Neural cell (in vitro differentiated cells): ENCODE data around the gene GTPBP4. TPM values are rescaled to one million over a fixed set of nuclear protein-coding genes. Genes with fewer than 3 reads are reported as not detected.

Experiments
- H2AFZ ChIP-seq: fragments of 200-600, 300-800 bp; sonication (generic), shearing (Covaris generic); 2 replicates; pipeline ENCODE4 v1.6.0; 2014; ENCODE audit warnings: low read depth, mild to moderate bottlenecking, antibody characterized with exemption, low read length, moderate library complexity
- H3F3A ChIP-seq: fragments of 200-600 bp; shearing (Covaris generic); 2 replicates; pipeline ENCODE4 v1.6.1; 2016; ENCODE audit warnings: mild to moderate bottlenecking, moderate library complexity, mixed read lengths, antibody characterized with exemption, low read length; ENCODE audit not compliant: insufficient read depth, poor library complexity, severe bottlenecking
- H3K27ac ChIP-seq: fragments of 200-600, 300-800 bp; sonication (generic), shearing (Covaris generic); 2 replicates; pipeline ENCODE4 v1.5.1; 2014; ENCODE audit warnings: mild to moderate bottlenecking, low read length, moderate library complexity
- H3K27me3 ChIP-seq: fragments of 300-800, 200-600 bp; sonication (generic), shearing (Covaris generic); 2 replicates; pipeline ENCODE4 v1.6.0; 2014; ENCODE audit warnings: mild to moderate bottlenecking, low read depth, low read length, moderate library complexity; ENCODE audit not compliant: insufficient read depth
- H3K36me3 ChIP-seq: fragments of 300-800, 200-600 bp; sonication (generic), shearing (Covaris generic); 2 replicates; pipeline ENCODE4 v1.5.1; 2014; ENCODE audit warnings: mild to moderate bottlenecking, antibody characterized with exemption, low read length, moderate library complexity; ENCODE audit not compliant: insufficient read depth
- H3K4me2 ChIP-seq: fragments of 300-800, 200-600 bp; sonication (generic), shearing (Covaris generic); 2 replicates; pipeline ENCODE4 v1.6.0; 2014; ENCODE audit warnings: mild to moderate bottlenecking, low read length
- H3K4me3 ChIP-seq: fragments of 300-800, 200-600 bp; sonication (generic), shearing (Covaris generic); 2 replicates; pipeline ENCODE4 v1.5.1; 2014; ENCODE audit warnings: mild to moderate bottlenecking, low read length, moderate library complexity
- H3K79me2 ChIP-seq: fragments of 200-600 bp; shearing (Covaris generic); replicated peaks from 2 replicates; pipeline ENCODE4 v1.6.0; 2014; ENCODE audit warnings: mild to moderate bottlenecking, low read length, moderate library complexity; ENCODE audit not compliant: insufficient read depth
- H3K9ac ChIP-seq: fragments of 300-800, 200-600 bp; sonication (generic), shearing (Covaris generic); 2 replicates; pipeline ENCODE4 v1.6.1; 2016; ENCODE audit warnings: mild to moderate bottlenecking, low read length, mixed read lengths
- H3K9me2 ChIP-seq: fragments of 200-600 bp; shearing (Covaris generic); 2 replicates; pipeline ENCODE4 v1.6.1; 2016; ENCODE audit warnings: mild to moderate bottlenecking, low read length, mixed read lengths; ENCODE audit not compliant: insufficient read depth
- H3K9me3 ChIP-seq: fragments of 200-600, 300-800 bp; sonication (generic), shearing (Covaris generic); 2 replicates; pipeline ENCODE4 v1.6.1; 2016; ENCODE audit warnings: mild to moderate bottlenecking, mixed run types, low read length, moderate library complexity, mixed read lengths
- H4K20me1 ChIP-seq: fragments of 200-600 bp; shearing (Covaris generic); 2 replicates; pipeline ENCODE4 v1.6.1; 2016; ENCODE audit warnings: mild to moderate bottlenecking, mixed run types; ENCODE audit not compliant: insufficient read depth
- EP300 ChIP-seq: fragments of 450-650 bp; conservative IDR thresholded peaks from 2 replicates; pipeline ENCODE4 v1.6.1; 2014; ENCODE audit warnings: antibody characterized with exemption, mild to moderate bottlenecking, moderate library complexity; ENCODE audit not compliant: poor library complexity, severe bottlenecking
- EZH2 ChIP-seq: fragments of 200-600, 300-800 bp; shearing (Covaris generic), sonication (generic); IDR thresholded peaks from 2 replicates; pipeline ENCODE4 v1.6.1; 2014; ENCODE audit warnings: antibody characterized with exemption, low read length, borderline replicate concordance, mild to moderate bottlenecking; ENCODE audit not compliant: insufficient read depth, poor library complexity, severe bottlenecking
- MXI1 ChIP-seq: fragments of 450-650 bp; conservative IDR thresholded peaks from 2 replicates; pipeline ENCODE4 v1.6.1; 2014; ENCODE audit warnings: antibody characterized with exemption, mild to moderate bottlenecking; ENCODE audit not compliant: poor library complexity, severe bottlenecking
- POLR2AphosphoS5 ChIP-seq: IDR thresholded peaks from 2 replicates; pipeline ENCODE4 v1.6.1; 2012
- RAD21 ChIP-seq: fragments of 450-650 bp; conservative IDR thresholded peaks from 2 replicates; pipeline ENCODE4 v1.6.1; 2014; ENCODE audit warnings: antibody characterized with exemption, mild to moderate bottlenecking, moderate library complexity
- REST ChIP-seq: IDR thresholded peaks from 2 replicates; pipeline ENCODE4 v1.6.1; 2012; ENCODE audit warnings: borderline replicate concordance
- SMC3 ChIP-seq: fragments of 450-650 bp; conservative IDR thresholded peaks from 2 replicates; pipeline ENCODE4 v1.6.1; 2014; ENCODE audit warnings: antibody characterized with exemption, mild to moderate bottlenecking, moderate library complexity; ENCODE audit not compliant: poor library complexity
- TAF1 ChIP-seq: IDR thresholded peaks from 2 replicates; pipeline ENCODE4 v1.6.1; 2012; ENCODE audit warnings: low read depth
- polyA plus RNA-seq: library from polyadenylated mRNA; depleted of rRNA; stranded (reverse); fragments of >200 nt; gene quantifications from 2 replicates; pipeline ENCODE4 v1.2.3, GENCODE V29; 2014
- TF ChIP-seq, protein P1 (sequence below): fragments of 450-650 bp; IDR thresholded peaks from 2 replicates; pipeline ENCODE4 v1.5.1; 2014; ENCODE audit warnings: antibody characterized with exemption, mild to moderate bottlenecking, moderate library complexity; ENCODE audit not compliant: poor library complexity, severe bottlenecking

GTPBP4 gene
- polyA plus RNA-seq, 1 donor from 2014 or later = 32.7 TPM

GRCh38 chr10:983401-983800 is 4.8 kb upstream of the GTPBP4 start:
- no peaks in the 10 kb centered on the region for H3K9me3 ChIP-seq
- H3K79me2 ChIP-seq = peaks cover 1% of the 10 kb centered on the region
- H3K4me3 ChIP-seq = no peak overlapping the region
- no peaks in the 10 kb centered on the region for H3K36me3 ChIP-seq
- no peaks in the 10 kb centered on the region for H3K9me2 ChIP-seq
- H2AFZ ChIP-seq = no peak overlapping the region
- no peaks in the 10 kb centered on the region for H3F3A ChIP-seq
- TF ChIP-seq EZH2 = no peak
- no peaks in the 10 kb centered on the region for H3K27me3 ChIP-seq
- H3K4me2 ChIP-seq = no peak overlapping the region
- H3K9ac ChIP-seq = no peak overlapping the region
- no peak overlapping the region for H3K27ac ChIP-seq
- no peaks in the 10 kb centered on the region for H4K20me1 ChIP-seq

DNA sequence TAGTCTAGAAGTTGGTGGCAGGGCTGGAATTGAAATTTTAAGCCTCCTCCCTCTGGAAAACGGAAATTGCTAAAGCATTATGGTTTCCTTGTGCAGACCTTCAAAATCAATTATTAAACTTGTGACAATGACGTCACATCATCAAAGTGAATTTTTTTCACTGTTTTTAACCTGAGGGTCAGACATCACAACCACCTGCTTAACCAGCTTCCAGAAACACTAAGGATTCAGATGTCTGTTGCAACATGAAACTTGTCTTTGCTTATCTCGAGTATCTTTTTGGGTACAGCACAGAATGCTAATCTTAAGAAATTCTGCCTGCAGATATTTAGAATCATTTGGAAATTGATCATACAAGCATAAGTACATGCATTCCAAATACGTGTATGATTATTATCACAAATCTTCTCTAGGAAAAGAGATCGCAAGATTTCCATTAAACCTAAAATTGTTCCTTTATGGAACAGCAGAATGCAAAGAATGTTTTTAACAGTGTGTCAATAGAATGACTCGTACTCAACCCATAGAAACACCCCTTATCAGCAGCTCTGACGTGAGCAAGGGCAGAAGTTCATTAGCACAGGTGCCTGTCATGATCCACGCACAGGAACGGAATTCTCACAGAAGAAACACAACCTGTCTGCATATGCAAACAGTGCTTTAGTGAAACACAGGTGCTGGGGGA is 4.1 kb upstream of the GTPBP4 start:
- H3K36me3 ChIP-seq = no peaks in the 10 kb centered on the region
- H3K9ac ChIP-seq = no peak overlapping the region
- H3K9me2 ChIP-seq = no peaks in the 10 kb centered on the region
- H3F3A ChIP-seq = no peaks in the 10 kb centered on the region
- H3K79me2 ChIP-seq = peaks cover 8% of the 10 kb centered on the region
- H3K27me3 ChIP-seq = no peaks in the 10 kb centered on the region
- H3K4me2 ChIP-seq = no peak overlapping the region
- H3K27ac ChIP-seq = no peak overlapping the region
- no peak overlapping the region for H2AFZ ChIP-seq
- no peaks in the 10 kb centered on the region for H3K9me3 ChIP-seq
- H3K4me3 ChIP-seq = no peak overlapping the region
- no peaks in the 10 kb centered on the region for H4K20me1 ChIP-seq
- TF ChIP-seq MXI1 (no peak), SMC3 (no peak), EP300 (no peak), REST (no peak), POLR2AphosphoS5 (no peak), EZH2 (no peak), RAD21 (no peak), TAF1 (no peak)
- TF ChIP-seq, protein P1, sequence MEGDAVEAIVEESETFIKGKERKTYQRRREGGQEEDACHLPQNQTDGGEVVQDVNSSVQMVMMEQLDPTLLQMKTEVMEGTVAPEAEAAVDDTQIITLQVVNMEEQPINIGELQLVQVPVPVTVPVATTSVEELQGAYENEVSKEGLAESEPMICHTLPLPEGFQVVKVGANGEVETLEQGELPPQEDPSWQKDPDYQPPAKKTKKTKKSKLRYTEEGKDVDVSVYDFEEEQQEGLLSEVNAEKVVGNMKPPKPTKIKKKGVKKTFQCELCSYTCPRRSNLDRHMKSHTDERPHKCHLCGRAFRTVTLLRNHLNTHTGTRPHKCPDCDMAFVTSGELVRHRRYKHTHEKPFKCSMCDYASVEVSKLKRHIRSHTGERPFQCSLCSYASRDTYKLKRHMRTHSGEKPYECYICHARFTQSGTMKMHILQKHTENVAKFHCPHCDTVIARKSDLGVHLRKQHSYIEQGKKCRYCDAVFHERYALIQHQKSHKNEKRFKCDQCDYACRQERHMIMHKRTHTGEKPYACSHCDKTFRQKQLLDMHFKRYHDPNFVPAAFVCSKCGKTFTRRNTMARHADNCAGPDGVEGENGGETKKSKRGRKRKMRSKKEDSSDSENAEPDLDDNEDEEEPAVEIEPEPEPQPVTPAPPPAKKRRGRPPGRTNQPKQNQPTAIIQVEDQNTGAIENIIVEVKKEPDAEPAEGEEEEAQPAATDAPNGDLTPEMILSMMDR = no peak

DNA sequence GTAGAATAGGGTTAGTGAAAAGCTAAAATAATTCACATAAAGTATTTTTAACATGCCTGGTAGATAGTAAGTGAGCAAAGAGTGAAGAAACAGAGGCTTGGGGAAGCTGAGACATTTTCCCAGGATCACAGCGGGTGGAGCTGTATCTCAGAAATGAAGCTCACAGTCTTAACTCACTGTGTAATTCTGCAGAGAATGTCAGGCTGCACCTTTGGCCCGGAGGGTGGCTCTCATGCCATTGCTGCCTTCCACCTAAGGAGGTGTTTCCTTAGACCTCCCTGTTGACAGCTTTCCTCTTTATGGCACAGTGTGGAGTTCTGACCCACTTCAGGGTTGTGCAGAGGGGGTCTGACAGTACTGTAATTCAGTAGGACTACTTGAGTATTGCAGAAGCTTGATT is 2.9 kb upstream of the GTPBP4 start:
- Histone ChIP-seq H3K36me3 (no peaks in the 10 kb centered on the region), H3K79me2 (peaks cover 20% of the 10 kb centered on the region), H4K20me1 (no peaks in the 10 kb centered on the region), H3K9me2 (no peaks in the 10 kb centered on the region), H2AFZ (no peak overlapping the region), H3K4me2 (no peak overlapping the region), H3K27ac (no peak overlapping the region), H3K4me3 (no peak overlapping the region), H3F3A (no peaks in the 10 kb centered on the region), H3K27me3 (no peaks in the 10 kb centered on the region), H3K9ac (no peak overlapping the region), H3K9me3 (no peaks in the 10 kb centered on the region)
- TF ChIP-seq RAD21 = no peak
- no peak for TF ChIP-seq EP300
- TF ChIP-seq POLR2AphosphoS5 = no peak
- TF ChIP-seq, protein P1 = no peak
- TF ChIP-seq MXI1 = no peak
- no peak for TF ChIP-seq REST
- no peak for TF ChIP-seq EZH2
- no peak for TF ChIP-seq SMC3
- TF ChIP-seq TAF1 = no peak
